Endothelial cell of umbilical vein (primary cell): ENCODE data around the gene PDCD7. TPM values are rescaled to one million over a fixed set of nuclear protein-coding genes. Genes with fewer than 3 reads are reported as not detected.

Source experiments
- BruUV-seq: library from RNA; stranded (reverse); fragments of 400-500 nt; replicated peaks from 2 replicates; lab custom pipeline; 2021; lab: Mats Ljungman, UMichigan
- CTCF ChIA-PET: fragments of 300-600, 350-600 bp; sonication (Branson Sonifier 250); formaldehyde crosslinking; loops from one replicate; lab custom pipeline; 2021; ENCODE audit warnings: antibody characterized with exemption, inconsistent platforms; lab: Charles Lee
- POLR2A ChIA-PET: fragments of 300-600, 350-600 bp; sonication (Branson Sonifier 250); formaldehyde crosslinking; loops from one replicate; lab custom pipeline; 2021; ENCODE audit warnings: antibody characterized with exemption, inconsistent platforms; lab: Charles Lee
- DNase-seq: peaks from one replicate; pipeline ENCODE4 v3.0.0-alpha.2; 2011; ENCODE audit warnings: low read depth, low spot score
- FAIRE-seq: peaks from 2 replicates; lab custom pipeline; 2011; peaks lifted over from hg19 to GRCh38; lab: Jason Lieb, UNC
- H2AFZ ChIP-seq: 2 replicates; pipeline ENCODE4 v1.6.0; 2012; ENCODE audit warnings: low read depth, low read length, control low read depth, inconsistent platforms
- H3K27ac ChIP-seq: 2 replicates; pipeline ENCODE4 v1.5.1; 2011; ENCODE audit warnings: low read depth, mild to moderate bottlenecking, control low read depth, low read length, moderate library complexity; ENCODE audit not compliant: insufficient read depth
- H3K27me3 ChIP-seq, 2 experiments: 2 replicates each; pipeline versions ENCODE4 v1.6.0 to v1.6.1; 2011; ENCODE audit warnings: low read length in 2 of 2, mixed read lengths in 1 of 2; ENCODE audit not compliant: control insufficient read depth in 2 of 2, insufficient read depth in 2 of 2
- H3K36me3 ChIP-seq, 2 experiments: 2 replicates in 1 of 2; 3 replicates in 1 of 2; pipeline ENCODE4 v1.5.1; 2011; ENCODE audit warnings: low read length in 2 of 2, mild to moderate bottlenecking in 1 of 2, moderate library complexity in 1 of 2; ENCODE audit not compliant: control insufficient read depth in 2 of 2, insufficient read depth in 2 of 2; ENCODE audit errors: extremely low read depth in 1 of 2
- H3K4me1 ChIP-seq: 3 replicates; pipeline ENCODE4 v1.5.1; 2011; ENCODE audit warnings: mild to moderate bottlenecking, low read length; ENCODE audit not compliant: control insufficient read depth, insufficient read depth; ENCODE audit errors: extremely low read depth
- H3K4me2 ChIP-seq: 2 replicates; pipeline ENCODE4 v1.6.1; 2011; ENCODE audit warnings: low read length, control low read depth, mixed read lengths; ENCODE audit not compliant: insufficient read depth
- H3K4me3 ChIP-seq, 3 experiments: fragments of 200-600 bp in 1 of 3; sonication (generic), shearing (Covaris generic) in 1 of 3; replicated peaks in 1 of 3; 2 replicates each; pipeline ENCODE4 v1.5.1; 2011 to 2016; ENCODE audit warnings: control low read depth in 3 of 3, low read length in 3 of 3, mild to moderate bottlenecking in 2 of 3, inconsistent platforms in 1 of 3, low read depth in 1 of 3, moderate library complexity in 1 of 3; ENCODE audit not compliant: insufficient read depth in 1 of 3
- H3K79me2 ChIP-seq: 2 replicates; pipeline ENCODE4 v1.6.0; 2012; ENCODE audit warnings: low read length, inconsistent platforms; ENCODE audit not compliant: control insufficient read depth, insufficient read depth
- H3K9ac ChIP-seq: replicated peaks from 2 replicates; pipeline ENCODE3; 2011; ENCODE audit warnings: low read length, control low read depth; ENCODE audit not compliant: insufficient read depth; ENCODE audit errors: extremely low read depth
- H3K9me1 ChIP-seq: replicated peaks from 3 replicates; pipeline ENCODE4 v1.6.0; 2011; ENCODE audit warnings: mild to moderate bottlenecking, low read length; ENCODE audit not compliant: control insufficient read depth, insufficient read depth; ENCODE audit errors: extremely low read depth
- H3K9me3 ChIP-seq: replicated peaks from 2 replicates; pipeline ENCODE4 v1.5.1; 2012; ENCODE audit warnings: low read length, inconsistent platforms; ENCODE audit not compliant: control insufficient read depth, insufficient read depth
- H4K20me1 ChIP-seq: replicated peaks from 2 replicates; pipeline ENCODE3; 2011; ENCODE audit warnings: mild to moderate bottlenecking, low read length; ENCODE audit not compliant: control insufficient read depth, insufficient read depth; ENCODE audit errors: extremely low read depth
- CTCF ChIP-seq, 2 donors: IDR thresholded peaks; 1 replicate in 1 of 2; 2 replicates in 1 of 2; pipeline ENCODE4 v1.5.1; 2011; ENCODE audit warnings: low read length in 2 of 2, mild to moderate bottlenecking in 2 of 2, moderate library complexity in 2 of 2, control low read depth in 1 of 2, inconsistent platforms in 1 of 2, low read depth in 1 of 2; ENCODE audit not compliant: insufficient read depth in 1 of 2; ENCODE audit errors: extremely low read depth in 1 of 2
- EZH2 ChIP-seq: IDR thresholded peaks from 2 replicates; pipeline ENCODE4 v1.6.1; 2012; ENCODE audit warnings: borderline replicate concordance, low read depth, mild to moderate bottlenecking, moderate library complexity, low read length, inconsistent platforms; ENCODE audit not compliant: severe bottlenecking
- FOS ChIP-seq: IDR thresholded peaks from 2 replicates; pipeline ENCODE4 v1.6.1; 2011; ENCODE audit warnings: mild to moderate bottlenecking, low read length, moderate library complexity, borderline replicate concordance; ENCODE audit not compliant: insufficient read depth
- GATA2 ChIP-seq: IDR thresholded peaks from 2 replicates; pipeline ENCODE4 v1.7.0; 2011; ENCODE audit warnings: low read depth, mild to moderate bottlenecking, moderate library complexity, mixed read lengths, low read length; ENCODE audit not compliant: insufficient read length, insufficient read depth
- JUN ChIP-seq: IDR thresholded peaks from 2 replicates; pipeline ENCODE4 v1.6.1; 2011; ENCODE audit warnings: borderline replicate concordance, low read depth; ENCODE audit not compliant: insufficient read length, insufficient read depth
- MYC ChIP-seq: IDR thresholded peaks from one replicate; pipeline ENCODE4 v1.6.1; 2011; ENCODE audit warnings: mild to moderate bottlenecking, low read depth, low read length
- POLR2A ChIP-seq: IDR thresholded peaks from 2 replicates; pipeline ENCODE4 v1.6.1; 2012; ENCODE audit warnings: low read depth, mild to moderate bottlenecking, control low read depth, low read length
- POLR2AphosphoS5 ChIP-seq: IDR thresholded peaks from 2 replicates; pipeline ENCODE4 v1.6.1; 2012; ENCODE audit warnings: low read depth, mild to moderate bottlenecking, control low read depth, low read length, moderate library complexity; ENCODE audit not compliant: insufficient read depth
- dilution Hi-C: fragments of 300-500 bp; cut with MboI; formaldehyde crosslinking; loops from one replicate; pipeline ENCODE4 v1.15.0; 2019; ENCODE audit warnings: low sequenced_read_pairs; ENCODE audit not compliant: extremely low pct_ligation_motif_present
- intact Hi-C: fragments of 100-400 bp; cut with micrococcal nuclease; formaldehyde crosslinking; loops from one replicate; pipeline ENCODE4 v1.10.0; 2022
- polyA plus RNA-seq, 4 experiments: library from polyadenylated mRNA; depleted of rRNA in 3 of 4; stranded (reverse) in 3 of 4; unstranded in 1 of 4; fragments of >200 nt; gene quantifications; 2 replicates each; pipeline versions ENCODE4 v1.2.1 to v1.2.3, GENCODE V29; 2011 to 2012; ENCODE audit warnings: missing spikeins in 1 of 4
- total RNA-seq: library from RNA; stranded (reverse); gene quantifications from 2 replicates; pipeline ENCODE4 v1.2.3, GENCODE V29; 2021

Gene PDCD7
- total and polyA plus RNA-seq, 2 donors (not counting 3 experiments of a cell fraction or from before 2014, with no cell fraction given): 12.1 to 19.5 TPM

GRCh38 chr15:65069179-65069578, 64.4 kb downstream of the PDCD7 start:
- no peak overlapping the region for H3K27ac ChIP-seq
- no peak overlapping the region for H2AFZ ChIP-seq
- H3K9me1 ChIP-seq: no peaks in the 10 kb centered on the region
- dilution Hi-C loops: no loop called here
- ChIA-PET CTCF (interaction anchor here (1.0 to 5.2 kb wide), 4 partner anchors 10 to 32 kb away, joined by 4 to 35 read pairs (median 5); partner anchors contain the start of gene KBTBD13), POLR2A (no interaction called here)
- no peak for FAIRE-seq
- no peaks in the 10 kb centered on the region for H4K20me1 ChIP-seq
- intact Hi-C loops: no loop called here
- H3K9ac ChIP-seq: no peak overlapping the region
- no peaks in the 10 kb centered on the region for H3K4me1 ChIP-seq
- H3K79me2 ChIP-seq: no peaks in the 10 kb centered on the region
- no TSS peak for BruUV-seq
- TF ChIP-seq EZH2: no peak
- TF ChIP-seq JUN: no peak
- TF ChIP-seq GATA2: no peak
- TF ChIP-seq POLR2AphosphoS5: no peak
- TF ChIP-seq POLR2A: no peak
- TF ChIP-seq MYC: no peak
- TF ChIP-seq FOS: no peak
- no peak for TF ChIP-seq CTCF (IDR thresholded peaks at IDR 0.05; ENCODE audit: extremely low read depth in 1 of 2, insufficient read depth in 1 of 2, low read depth in 1 of 2, low read length in 2 of 2)
- no peak overlapping the region for H3K4me3 ChIP-seq
- no peak overlapping the region for H3K4me2 ChIP-seq
- no peak for DNase-seq
- H3K36me3 ChIP-seq: no peaks in the 10 kb centered on the region
- no peaks in the 10 kb centered on the region for H3K9me3 ChIP-seq
- H3K27me3 ChIP-seq: peaks cover 31 to 41% of the 10 kb centered on the region in 2 experiments
